Thyroid gland (tissue), 4 donors: ENCODE data around the gene TBC1D22B.

Source experiments
- POLR2A ChIP-seq, 2 donors: fragments of 450-650 bp; IDR thresholded peaks; one replicate each; pipeline ENCODE4 v1.6.1; 2017; ENCODE audit warnings: antibody characterized with exemption in 2 of 2, mild to moderate bottlenecking in 2 of 2, moderate library complexity in 1 of 2
- TF ChIP-seq, protein P1 (sequence below), 6 experiments: fragments of 200-600 bp in 3 of 6; fragments of 450-650 bp in 3 of 6; sonication (generic) in 3 of 6; IDR thresholded peaks; one replicate each; pipeline ENCODE4 v1.5.1; 2016 to 2019; ENCODE audit warnings: antibody characterized with exemption in 6 of 6, mild to moderate bottlenecking in 2 of 6, inconsistent platforms in 1 of 6, moderate library complexity in 1 of 6

GRCh38 chr6:37222125-37222967, 35.2 kb upstream of the TBC1D22B start:
- TF ChIP-seq, protein P1, sequence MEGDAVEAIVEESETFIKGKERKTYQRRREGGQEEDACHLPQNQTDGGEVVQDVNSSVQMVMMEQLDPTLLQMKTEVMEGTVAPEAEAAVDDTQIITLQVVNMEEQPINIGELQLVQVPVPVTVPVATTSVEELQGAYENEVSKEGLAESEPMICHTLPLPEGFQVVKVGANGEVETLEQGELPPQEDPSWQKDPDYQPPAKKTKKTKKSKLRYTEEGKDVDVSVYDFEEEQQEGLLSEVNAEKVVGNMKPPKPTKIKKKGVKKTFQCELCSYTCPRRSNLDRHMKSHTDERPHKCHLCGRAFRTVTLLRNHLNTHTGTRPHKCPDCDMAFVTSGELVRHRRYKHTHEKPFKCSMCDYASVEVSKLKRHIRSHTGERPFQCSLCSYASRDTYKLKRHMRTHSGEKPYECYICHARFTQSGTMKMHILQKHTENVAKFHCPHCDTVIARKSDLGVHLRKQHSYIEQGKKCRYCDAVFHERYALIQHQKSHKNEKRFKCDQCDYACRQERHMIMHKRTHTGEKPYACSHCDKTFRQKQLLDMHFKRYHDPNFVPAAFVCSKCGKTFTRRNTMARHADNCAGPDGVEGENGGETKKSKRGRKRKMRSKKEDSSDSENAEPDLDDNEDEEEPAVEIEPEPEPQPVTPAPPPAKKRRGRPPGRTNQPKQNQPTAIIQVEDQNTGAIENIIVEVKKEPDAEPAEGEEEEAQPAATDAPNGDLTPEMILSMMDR (IDR thresholded peaks at IDR 0.05), result no peak
- TF ChIP-seq POLR2A (IDR thresholded peaks at IDR 0.05), result peak in 1 of 2 donors; percentile 76
